K562 treated with DMSO at 1 percent for 48 hours (cell line): Measurements from ENCODE around the gene CFDP1. TPM values are rescaled to one million over a fixed set of nuclear protein-coding genes. Genes with fewer than 3 reads are reported as not detected.

Experiments used
- total RNA-seq: library from RNA; unstranded; fragments of 300-600 nt; gene quantifications from 2 replicates; pipeline ENCODE4 v1.2.3, GENCODE V29; 2022; ENCODE audit warnings: low replicate concordance; ENCODE audit errors: extremely low read depth

Gene CFDP1
- total RNA-seq = not detected in 2 replicates

GRCh38 chr16:75432828-75433731 lies at the start of gene CFDP1:
Gene CFDP1 (minus strand): TSS chr16:75433503. CDS start chr16:75433352, 151 bp downstream.

GRCh38 chr16:75464122-75464918 lies 31.0 kb upstream of the CFDP1 start, which contains the start of gene TMEM170A:
Gene TMEM170A (minus strand): TSS chr16:75464689. CDS start chr16:75464600, 89 bp downstream.

DNA sequence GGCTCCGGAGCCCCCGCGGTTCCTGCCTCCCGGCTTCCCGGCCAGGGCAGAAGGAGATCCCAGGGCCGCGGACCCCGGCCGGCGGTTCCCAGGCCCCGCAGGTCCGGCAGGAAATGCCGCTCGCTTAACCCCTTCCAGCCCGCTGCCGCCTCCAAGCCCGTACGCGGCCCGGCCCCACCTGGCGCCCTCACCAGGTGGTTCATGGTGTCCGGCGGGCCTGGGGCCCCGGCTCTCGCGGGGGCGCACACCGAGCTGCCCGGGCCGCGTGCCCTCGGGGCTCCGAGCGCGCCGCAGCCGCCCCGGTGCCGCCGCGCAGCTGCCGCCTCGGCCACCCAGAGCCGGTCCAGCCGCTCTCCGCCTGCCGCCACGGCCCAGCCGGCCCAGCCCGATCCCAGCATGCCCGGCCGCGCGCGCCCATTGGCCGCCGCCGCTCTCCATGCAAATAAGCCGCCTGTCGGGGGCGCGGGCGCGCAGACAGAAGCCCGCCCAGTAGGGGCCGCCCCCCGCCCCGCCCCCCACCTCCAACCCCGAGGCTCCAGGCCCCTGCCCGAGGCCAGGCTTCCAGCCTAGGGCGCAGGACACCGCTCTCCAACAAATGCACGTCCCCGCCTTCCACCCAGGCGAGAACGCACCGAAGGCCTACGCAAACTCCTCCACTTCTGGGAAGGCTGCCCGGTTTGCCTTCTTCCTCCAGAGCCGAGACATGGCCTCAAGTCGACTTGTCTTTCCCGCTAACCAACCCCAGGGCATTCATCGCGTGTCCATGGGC lies 181.8 kb downstream of the CFDP1 start, which contains the start of gene BCAR1:
Gene BCAR1, minus strand, starts transcription at position 345 of the 769 bp plus-strand sequence. Its CDS starts 142 bp downstream, at position 203.

Other genes with a start within 250 kb of the CFDP1 start
- gene CTRB2, start 226.3 kb downstream of the CFDP1 start, total RNA-seq = not detected in 2 replicates
- gene CTRB1, start 214.5 kb downstream of the CFDP1 start, total RNA-seq = not detected in 2 replicates
- gene BCAR1, start 181.9 kb downstream of the CFDP1 start, total RNA-seq = not detected in 2 replicates
- not detected in 2 replicates for gene TMEM170A, start 31.2 kb upstream of the CFDP1 start, total RNA-seq
- gene CHST6, start 61.9 kb upstream of the CFDP1 start, total RNA-seq = not detected in 2 replicates
- gene CHST5, start 102.6 kb upstream of the CFDP1 start, total RNA-seq = not detected in 2 replicates
- not detected in 2 replicates for gene TMEM231, start 122.7 kb upstream of the CFDP1 start, total RNA-seq
- not detected in 2 replicates for gene GABARAPL2, start 132.9 kb upstream of the CFDP1 start, total RNA-seq
- not detected in 2 replicates for gene ADAT1, start 189.8 kb upstream of the CFDP1 start, total RNA-seq
- gene KARS1, start 214.2 kb upstream of the CFDP1 start, total RNA-seq = not detected in 2 replicates
- gene TERF2IP, start 214.3 kb upstream of the CFDP1 start, total RNA-seq = not detected in 2 replicates
- not detected in 2 replicates for gene CPHXL2, start 243.5 kb upstream of the CFDP1 start, total RNA-seq